ENCODE results near the gene KLF2.
"Not testable (repeated sequence)": the region's sequence is repeated elsewhere in the genome, so short reads cannot be mapped to it uniquely, and the experiment has no call there.

Gene KLF2

DNA sequence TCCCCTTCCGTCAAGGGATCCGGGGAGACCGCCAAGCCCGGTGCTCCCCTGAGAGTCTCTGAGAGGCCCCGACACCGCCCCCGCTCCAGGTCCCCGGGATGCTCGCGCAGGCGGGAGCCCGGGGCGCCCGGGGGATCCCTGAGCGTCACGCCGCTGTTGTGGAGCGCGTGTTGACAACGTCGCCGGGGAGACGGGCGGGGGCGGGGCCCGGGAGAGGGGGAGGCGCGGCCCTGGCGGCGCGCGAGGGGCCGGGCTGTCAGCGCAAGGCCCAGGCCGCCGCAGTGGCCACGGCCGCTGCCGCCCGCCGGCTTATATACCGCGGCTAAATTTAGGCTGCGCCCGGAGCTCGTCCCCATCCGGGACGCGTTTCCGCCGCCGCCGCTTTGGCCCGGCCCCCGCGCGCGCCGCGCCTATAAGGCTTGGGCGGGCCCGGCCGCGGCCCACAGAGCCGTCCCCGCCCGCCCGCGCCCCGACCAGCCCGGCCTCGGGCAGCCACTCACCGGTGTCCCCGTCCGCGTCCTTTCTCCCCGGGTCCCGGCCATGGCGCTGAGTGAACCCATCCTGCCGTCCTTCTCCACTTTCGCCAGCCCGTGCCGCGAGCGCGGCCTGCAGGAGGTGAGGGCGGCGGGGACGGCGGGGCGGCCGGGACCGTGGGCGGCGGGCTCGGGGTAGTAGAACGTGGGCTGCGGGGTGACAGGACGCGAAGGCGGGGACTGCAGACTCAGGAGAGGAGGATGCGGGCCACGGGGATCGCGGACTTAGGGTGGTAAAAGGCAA lies at the start of gene KLF2:
KLF2 (plus strand) TSS at position 443 of the 777 bp plus-strand sequence; CDS start at position 541, 98 bp downstream.
- peak; percentile 66 for DNase-seq

DNA sequence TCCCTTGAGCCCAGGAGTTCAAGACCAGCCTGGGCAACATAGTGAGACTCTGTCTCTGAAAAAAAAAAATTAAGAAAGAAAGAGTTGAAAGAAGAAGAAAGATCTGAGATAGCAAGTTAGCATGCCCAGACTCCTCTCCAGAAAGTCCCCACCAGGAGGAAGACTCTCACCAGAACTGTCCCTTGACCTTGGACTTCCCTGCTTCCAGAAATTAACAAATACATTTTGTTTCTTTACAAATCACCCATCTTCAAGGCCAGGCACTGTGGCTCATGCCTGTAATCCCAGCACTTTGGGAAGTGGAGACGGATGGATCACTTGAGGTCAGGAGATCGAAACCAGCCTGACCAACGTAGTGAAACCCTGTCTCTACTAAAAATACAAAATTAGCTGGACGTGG lies 44.3 kb upstream of the KLF2 start:
- DNase-seq, result no peak

GRCh38 chr19:16281743-16282142 lies 42.9 kb upstream of the KLF2 start:
- DNase-seq, result no peak

- no peak for DNase-seq
These were observed 41.2 kb upstream of the KLF2 start for GRCh38 chr19:16283210-16284061.

- no peak for DNase-seq
These were observed 40.1 kb upstream of the KLF2 start for GRCh38 chr19:16284505-16284904.

- DNase-seq, result not testable (repeated sequence)
These were observed 39.5 kb upstream of the KLF2 start for GRCh38 chr19:16285079-16285478.

DNA sequence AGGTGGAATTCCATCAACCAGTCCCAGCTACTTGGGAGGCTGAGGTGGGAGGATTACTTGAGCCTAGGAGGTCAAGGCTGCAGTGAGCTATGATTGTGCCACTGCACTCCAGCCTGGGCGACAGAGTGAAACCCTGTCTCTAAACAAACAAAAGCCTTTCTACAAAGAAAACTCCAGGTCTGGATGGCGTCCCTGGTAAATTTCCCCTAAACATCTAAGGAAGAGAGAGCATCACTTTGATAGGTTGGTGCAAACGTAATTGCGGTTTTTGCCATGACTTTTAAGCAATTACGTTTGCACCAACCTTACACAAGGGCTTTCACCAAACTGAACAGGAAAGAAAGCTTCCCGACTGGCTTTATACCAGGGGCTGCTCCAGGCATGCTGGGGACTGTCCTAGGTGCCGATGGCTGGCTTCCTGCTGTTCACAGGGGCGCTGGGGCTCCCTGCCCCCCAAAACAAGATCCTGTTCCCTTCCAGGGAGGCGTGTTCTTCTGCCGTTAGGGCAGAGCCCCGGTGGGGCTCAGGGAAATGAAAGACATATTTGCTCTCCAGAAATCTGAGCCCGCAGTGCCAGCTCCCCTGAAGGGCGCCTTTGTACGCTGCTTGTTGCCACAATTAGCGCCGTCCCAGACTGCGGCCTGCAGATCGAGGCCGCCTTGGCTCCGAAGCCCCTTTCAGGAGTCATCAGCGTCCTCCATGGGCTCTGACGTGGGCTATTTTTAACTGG lies 38.7 kb upstream of the KLF2 start:
- DNase-seq, result no peak

DNA sequence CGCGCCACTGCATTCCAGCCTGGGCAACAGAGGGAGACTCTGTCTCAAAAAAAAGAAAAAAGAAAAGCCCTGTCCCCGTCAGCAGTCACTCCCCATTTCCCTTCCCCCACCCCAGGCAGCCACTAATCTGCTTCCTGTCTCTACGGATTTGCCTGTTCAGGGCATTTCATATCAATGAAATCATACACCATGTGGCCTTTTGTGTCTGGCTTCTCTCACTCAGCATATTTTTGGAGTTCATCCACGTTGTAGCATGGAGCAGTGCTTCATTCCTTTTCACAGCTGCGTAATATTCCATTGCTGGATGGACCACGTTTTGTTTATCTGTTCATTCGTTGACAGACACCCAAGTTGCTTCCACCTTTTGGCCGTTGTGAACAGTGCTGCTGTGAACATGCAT lies 36.1 kb upstream of the KLF2 start:
- peak; percentile 4 for DNase-seq

GRCh38 chr19:16289594-16289993 lies 35.0 kb upstream of the KLF2 start:
- DNase-seq, result no peak

GRCh38 chr19:16290692-16291091 lies 33.9 kb upstream of the KLF2 start:
- no peak for DNase-seq

DNA sequence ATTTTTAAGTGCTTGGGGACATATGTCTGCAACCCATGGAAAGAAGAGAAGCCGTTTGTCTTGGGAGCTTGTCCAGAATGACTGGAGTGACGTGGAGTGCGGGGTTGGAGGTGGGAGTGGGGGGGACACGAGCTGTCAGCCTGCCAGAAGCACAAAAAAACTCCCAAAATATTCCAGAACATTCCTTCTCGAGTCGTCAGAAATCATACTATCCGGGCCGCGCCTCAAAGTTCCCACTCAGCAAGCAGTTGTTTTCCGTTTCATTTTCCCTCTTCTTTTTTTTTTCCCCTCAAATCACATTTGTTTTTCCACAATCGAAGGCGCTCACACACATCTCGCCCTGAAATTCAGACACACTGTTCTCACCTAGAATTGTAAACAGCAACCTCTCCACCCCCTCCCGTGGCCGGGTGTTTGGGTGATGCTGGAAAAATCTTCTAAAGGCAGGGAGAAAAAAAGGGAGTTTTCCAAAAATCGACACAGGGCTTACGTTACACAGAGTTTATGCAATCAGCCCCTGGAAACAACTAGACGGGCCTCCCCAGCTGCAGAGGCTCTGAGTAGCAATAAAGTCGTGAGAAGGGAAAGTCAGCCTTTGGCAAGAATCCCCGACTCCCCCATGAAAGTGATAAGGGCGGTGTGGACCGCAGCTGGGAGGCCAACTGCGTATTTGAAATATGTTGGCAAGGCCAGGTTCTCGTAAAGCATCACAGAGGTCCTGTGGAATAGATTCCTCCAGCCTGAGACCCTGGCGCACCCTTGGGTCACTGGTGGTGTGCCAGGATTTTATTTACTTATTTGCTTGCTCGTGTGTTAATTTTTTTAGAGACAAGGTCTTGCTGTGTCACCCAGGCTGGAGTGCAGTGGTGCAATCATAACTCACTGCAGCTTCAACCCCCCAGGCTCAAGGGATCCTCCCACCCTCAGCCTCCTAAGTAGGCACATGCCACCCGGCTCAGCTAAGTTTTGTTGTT lies 31.2 kb upstream of the KLF2 start:
- DNase-seq, result peak; percentile 80

DNA sequence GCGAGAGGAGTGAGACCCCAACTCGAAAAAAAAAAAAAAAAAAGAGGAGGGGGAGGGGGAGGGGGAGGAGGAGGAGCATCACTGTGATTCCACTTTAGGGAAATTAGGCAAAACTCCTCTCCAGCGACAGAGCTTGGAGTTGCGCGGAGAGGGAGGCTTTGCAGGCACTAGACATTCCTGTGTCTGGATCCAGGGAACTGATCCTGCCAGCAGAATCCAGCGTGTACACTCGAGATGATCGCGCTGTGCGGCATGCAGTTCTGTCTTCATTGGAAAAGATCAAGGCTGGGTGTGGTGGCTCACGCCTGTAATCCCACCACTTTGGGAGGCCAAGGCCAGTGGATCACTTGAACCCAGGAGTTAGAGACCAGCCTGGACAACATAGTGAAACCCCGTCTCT lies 29.6 kb upstream of the KLF2 start:
- DNase-seq, result no peak

DNA sequence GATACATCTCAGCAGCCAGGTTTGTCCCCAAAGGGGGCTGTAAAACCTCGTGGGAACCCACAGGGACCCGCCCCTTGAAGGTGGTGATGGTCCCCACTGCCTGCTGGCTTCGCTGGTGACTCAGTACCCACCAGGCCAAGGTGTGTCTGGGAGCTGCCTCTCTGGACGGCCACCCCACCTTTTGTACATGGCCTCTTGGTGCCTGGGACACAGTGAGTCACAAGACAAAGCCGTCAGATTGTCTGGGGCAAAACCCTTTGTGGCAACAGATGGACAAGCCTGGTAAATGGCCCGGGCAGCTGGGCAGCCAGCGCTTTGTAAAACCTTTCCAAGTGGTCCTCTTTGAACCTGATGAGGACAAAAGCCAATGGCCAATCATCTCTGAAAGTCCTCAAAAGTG lies 27.9 kb upstream of the KLF2 start:
- DNase-seq, result no peak

- no peak for DNase-seq
These were observed 26.9 kb upstream of the KLF2 start for GRCh38 chr19:16297575-16298178.

- no peak for DNase-seq
These were observed 26.3 kb upstream of the KLF2 start for GRCh38 chr19:16298334-16298733.

DNA sequence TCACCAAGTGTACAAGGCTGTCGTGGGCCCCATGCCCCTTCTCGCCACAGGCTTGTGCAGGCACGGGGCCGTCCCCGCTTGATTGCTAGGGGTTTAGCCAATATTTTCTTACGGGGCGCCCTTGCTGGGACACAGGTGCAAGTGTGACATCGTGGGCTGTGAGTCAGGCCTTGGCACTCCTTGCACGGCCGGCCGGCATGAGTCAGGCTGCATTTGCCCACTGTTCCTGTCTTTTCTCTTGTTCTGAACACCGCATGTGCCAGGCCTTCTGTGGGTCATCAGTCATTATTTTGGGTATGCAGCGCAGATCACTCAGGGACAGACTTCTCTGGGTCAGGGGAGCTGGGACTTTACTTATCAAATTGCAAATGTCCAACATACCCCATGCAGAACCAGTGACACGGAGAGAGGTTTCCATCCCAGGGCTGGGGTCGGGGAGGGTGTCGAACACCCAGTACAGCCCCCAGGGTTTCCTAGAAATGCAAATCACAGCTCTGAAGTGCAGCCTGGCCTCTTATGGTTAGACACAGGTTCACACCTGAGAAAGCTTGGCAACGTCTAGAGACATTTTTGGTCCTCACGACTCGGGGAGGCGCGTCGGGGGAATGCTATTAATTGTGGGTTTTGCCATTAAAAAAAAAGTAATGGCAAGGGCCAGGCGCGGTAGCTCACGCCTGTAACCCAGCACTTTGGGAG lies 22.5 kb upstream of the KLF2 start:
- no peak for DNase-seq

- DNase-seq, result no peak
These were observed 20.9 kb upstream of the KLF2 start for GRCh38 chr19:16303755-16304154.

GRCh38 chr19:16304511-16304910 lies 20.1 kb upstream of the KLF2 start:
- DNase-seq, result not testable (repeated sequence)

GRCh38 chr19:16305060-16305459 lies 19.6 kb upstream of the KLF2 start:
- DNase-seq, result not testable (repeated sequence)

DNA sequence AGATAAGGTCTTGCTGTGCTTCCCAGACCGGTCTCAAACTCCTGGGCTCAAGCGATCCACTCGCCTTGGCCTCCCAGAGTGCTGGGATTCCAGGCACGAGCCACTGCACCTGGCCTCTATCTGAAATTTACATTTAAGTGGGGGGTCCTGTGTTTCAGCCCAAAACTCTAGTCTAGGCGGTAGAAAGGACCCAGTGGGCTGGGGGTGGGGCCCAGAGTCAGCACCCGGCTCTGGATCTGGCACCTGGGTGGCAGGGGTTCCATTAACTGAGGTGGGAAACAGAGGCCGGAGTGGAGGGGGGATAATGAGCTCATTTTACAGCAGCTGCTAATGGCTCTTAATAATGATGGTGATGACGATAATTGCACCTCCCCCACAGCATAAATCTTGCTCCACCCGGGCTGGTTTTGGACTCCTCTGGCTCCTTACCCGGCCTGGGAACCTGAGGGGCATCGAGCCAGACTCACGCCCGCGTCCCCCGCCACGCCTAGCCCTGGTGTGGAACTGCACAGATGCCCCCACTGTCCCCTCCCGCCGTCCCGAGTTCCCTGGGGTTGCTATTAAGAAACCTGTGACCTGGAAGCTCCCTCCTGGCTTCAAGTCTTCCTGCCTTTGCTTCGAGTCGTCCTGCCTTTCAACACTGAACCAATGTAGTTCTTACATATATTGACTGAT lies 17.8 kb upstream of the KLF2 start:
- DNase-seq, result no peak

DNA sequence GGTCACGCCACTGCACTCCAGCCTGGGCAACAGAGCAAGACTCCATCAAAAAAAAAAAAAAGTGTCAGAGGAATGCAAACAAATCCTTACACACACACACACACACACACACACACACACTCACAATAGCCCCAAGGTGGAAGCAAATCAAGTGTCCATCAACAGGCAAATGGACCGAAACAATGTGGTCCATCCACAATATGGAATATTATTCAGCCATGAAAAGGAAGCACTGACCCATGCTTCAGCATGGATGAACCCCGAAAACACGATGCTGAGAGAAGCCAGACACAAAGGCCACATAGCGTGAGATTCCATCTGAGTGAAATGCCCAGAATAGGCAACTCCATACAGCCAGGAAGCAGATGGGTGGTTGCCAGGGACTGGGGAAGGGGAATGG lies 16.5 kb upstream of the KLF2 start:
- DNase-seq, result no peak

Measured in OCI-M1 (cell line).